AG10803 (cell line): Measurements from ENCODE around the gene PPP2CA.

ENCODE experiments used
- DNase-seq: peaks from one replicate; pipeline ENCODE4 v3.0.0; 2010; ENCODE audit warnings: low read depth
- H3K4me3 ChIP-seq: 2 replicates; pipeline ENCODE4 v1.5.1; 2011; ENCODE audit warnings: mild to moderate bottlenecking, low read length, control low read depth
- CTCF ChIP-seq: conservative IDR thresholded peaks from 2 replicates; pipeline ENCODE4 v1.5.1; 2011; ENCODE audit warnings: mild to moderate bottlenecking, low read length, control low read depth, inconsistent platforms

Gene PPP2CA

DNA sequence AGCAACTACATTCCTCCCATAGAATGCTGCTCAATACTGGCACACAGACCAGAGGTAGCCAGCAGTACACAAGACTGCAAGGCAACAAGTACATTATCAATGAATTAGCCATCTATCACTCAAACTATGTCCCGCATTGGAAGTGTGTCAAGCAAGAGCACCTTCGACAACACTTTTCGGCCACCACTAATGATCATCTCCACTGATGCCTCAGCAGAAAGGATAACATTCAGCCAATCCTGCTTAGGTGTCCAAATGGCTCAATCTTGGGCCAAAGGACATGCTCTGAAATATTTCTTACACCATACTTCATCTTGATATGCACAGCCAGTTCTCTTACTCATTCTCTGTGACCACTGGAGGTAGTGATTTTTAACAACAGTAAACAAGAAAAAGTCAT is 74.2 kb downstream of the PPP2CA start:
- TF ChIP-seq CTCF = no peak
- no peak overlapping the region for H3K4me3 ChIP-seq
- DNase-seq = no peak

GRCh38 chr5:134149571-134150303 is 76.1 kb downstream of the PPP2CA start:
- H3K4me3 ChIP-seq = no peak overlapping the region
- peak; percentile 44 for DNase-seq
- no peak for TF ChIP-seq CTCF

- no peak for DNase-seq
These were observed 76.8 kb downstream of the PPP2CA start for GRCh38 chr5:134148986-134149539.

GRCh38 chr5:134148316-134148715 is 77.6 kb downstream of the PPP2CA start:
- no peak overlapping the region for H3K4me3 ChIP-seq
- no peak for TF ChIP-seq CTCF
- DNase-seq = no peak

More at GRCh38 chr5:134148986-134149539, 76.8 kb downstream of the PPP2CA start:
- no peak overlapping the region for H3K4me3 ChIP-seq
- TF ChIP-seq CTCF = no peak

DNA sequence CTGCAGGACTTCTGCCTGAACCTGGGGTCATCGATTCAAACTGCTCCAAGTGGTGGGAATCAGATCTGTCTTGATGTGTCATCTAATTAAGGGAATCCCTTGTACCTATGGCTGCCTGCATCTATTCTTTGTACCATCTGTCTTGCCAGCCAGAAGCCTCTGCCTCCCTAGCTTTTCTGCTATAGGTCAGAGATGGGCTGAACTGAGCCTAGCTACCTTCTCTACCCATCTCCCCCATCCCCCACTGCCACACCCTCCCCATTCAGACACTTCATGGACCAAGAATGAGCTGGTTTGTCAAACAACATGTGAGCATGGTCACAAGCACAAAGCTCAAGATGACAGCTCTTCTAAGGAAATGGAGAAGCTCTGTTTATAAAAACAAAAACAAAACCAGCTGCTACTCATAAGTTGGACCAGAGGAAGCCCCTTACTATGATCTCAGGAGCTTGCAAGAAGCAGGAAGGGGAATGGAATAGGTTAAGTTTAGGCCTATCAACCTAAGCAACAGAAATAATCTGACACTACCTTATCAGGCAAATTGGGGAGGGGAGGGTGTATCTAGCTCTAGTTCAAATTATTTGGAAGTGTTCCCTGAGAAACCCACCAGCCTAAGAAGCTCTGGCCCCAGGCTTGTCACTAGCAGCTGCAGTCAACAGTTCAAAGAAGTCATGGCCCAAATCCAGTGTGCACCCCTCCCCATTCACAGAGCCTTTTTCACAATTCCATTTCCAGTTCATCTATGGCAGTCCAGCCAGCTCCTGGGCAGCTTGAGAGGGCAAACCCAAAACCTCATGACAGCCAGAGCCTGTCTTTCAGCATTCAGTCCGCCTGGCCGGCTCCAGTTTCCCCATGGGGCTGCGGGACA is 79.0 kb downstream of the PPP2CA start:
- no peak for TF ChIP-seq CTCF
- DNase-seq = no peak
- no peak overlapping the region for H3K4me3 ChIP-seq

- no peak overlapping the region for H3K4me3 ChIP-seq
- peak; percentile 68 for DNase-seq
These were observed 79.9 kb downstream of the PPP2CA start for GRCh38 chr5:134145779-134146581.

More at GRCh38 chr5:134145779-134146581, 79.9 kb downstream of the PPP2CA start:
- TF ChIP-seq CTCF = peak; percentile 97
